Activated T-cell treated with anti-CD3 and anti-CD28 coated beads, Interleukin-2, amount 50 U/mL, for 48 hours (primary cell): ENCODE measurements around the gene MAP7.
"Not testable (repeated sequence)": the region's sequence is repeated elsewhere in the genome, so short reads cannot be mapped to it uniquely, and the experiment has no call there.

ENCODE experiments used
- DNase-seq, 2 experiments: peaks; one replicate each; pipeline ENCODE4 v3.0.0-alpha.2; 2020

MAP7 gene

GRCh38 chr6:136330634-136331033 is 219.6 kb downstream of the MAP7 start:
- no peak for DNase-seq

DNA sequence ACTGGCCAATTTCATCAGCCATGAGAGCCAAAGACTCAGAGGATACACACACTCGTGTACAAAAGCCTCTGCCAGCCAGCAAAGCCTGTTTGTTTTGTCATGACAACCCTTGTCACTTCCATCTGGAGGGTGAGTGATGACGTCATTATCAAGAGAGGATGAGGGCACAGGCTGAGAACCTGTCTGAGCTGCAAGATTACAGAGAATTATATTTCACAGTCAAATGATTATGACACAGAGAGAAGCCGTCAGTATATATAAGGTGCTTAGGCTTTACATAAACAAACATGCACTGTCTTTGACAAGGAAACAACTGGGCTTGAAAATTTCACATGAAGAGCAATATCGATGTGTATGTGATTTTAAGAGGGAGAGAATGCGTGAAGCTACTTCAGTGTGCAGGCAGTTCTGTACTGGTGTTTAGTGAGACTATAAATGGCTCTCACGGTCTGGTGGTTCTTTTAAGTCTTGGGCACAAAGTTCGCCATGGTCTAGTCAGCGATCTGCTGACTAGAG is 224.1 kb downstream of the MAP7 start:
- no peak for DNase-seq

GRCh38 chr6:136324686-136325380 is 225.4 kb downstream of the MAP7 start:
- DNase-seq = no peak

DNA sequence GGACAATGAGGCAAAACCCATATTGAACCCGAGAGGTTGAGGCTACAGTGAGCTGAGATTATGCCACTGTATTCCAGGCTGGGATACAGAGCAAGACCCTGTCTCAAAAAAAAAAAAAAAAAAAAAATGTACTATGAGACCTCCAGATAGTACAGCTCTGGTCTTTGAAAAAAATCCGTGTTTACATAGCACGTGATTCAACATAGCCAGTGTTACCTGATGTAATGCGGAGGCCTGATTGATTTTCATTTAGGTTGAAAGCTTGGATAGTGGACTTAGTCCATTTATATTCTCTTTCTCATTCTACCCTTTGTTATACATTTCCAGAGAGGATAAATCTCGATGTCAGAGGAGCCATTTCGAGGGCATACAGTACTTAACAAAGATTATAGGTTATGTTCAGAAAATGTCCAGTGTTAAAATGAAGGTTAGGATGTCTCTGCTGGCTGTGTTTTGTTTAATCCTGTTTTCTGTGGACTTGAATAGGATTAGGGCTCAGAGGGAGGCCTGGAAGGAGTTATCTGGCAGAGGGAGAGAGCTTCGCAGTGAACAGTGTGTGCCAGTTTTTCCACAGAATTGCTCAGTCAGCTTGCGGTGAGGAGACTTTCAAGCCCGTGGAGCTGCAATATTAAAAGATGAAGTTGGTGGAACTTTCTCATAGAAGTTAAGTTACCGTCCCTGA is 226.7 kb downstream of the MAP7 start:
- DNase-seq = no peak

DNA sequence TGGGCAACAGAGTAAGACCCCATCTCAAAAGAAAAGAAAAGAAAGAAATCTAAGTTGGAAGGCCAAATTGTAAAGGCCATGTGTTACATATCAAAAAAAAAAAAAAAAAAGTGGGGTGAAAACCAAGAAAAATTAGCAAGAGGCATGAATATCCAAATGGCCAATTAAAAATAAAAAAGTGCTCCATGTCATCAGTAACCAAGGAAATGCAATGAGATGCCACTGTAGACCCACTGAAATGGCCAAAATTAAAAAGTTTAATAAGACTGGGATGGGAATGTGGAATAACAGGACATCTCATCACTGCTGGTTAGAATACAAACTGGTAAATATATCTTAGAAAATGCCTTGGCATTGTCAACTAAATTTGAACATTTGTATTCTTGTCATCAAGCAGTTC is 230.5 kb downstream of the MAP7 start:
- DNase-seq = no peak

DNA sequence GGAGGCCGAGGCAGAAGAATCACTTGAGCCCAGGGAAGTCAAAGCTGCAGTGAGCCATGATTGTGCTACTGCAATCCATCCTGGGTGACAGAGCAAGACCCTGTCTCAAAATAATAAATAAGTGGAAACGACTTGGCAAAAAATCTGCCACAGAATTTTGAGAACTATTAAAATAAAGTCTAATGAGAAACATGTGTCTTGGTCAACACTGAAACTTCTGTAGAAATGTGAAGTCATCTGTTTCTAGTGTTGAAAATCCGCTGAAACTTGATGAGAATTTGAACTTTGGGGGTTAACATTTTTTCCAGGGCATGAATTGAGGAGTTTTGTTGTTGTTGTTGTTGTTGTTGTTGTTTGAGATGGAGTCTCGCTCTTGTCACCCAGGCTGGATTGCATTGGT is 231.5 kb downstream of the MAP7 start:
- no peak for DNase-seq

- DNase-seq = no peak
Observed at GRCh38 chr6:136317971-136318370, 232.3 kb downstream of the MAP7 start.

- peak; percentile 54 to 56 for DNase-seq
Observed at GRCh38 chr6:136317021-136317694, 233.1 kb downstream of the MAP7 start.

DNA sequence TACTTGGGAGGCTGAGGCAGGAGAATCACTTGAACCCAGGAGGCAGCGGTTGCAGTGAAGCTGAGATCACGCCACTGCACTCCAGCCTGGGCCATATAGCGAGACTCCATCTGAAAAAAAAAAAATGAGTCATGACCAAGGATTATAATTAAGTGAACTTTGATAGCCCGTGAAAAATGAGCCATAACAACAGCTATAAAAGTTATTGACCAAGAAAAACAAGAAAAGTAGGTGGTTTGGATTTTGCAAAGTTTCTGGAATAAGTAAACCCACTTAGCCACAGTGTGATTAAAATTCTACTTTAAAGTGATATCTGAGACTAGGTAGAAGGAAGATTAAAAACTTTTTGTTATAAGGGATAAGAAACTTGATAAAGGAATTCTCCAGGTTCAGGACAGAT is 234.6 kb downstream of the MAP7 start:
- DNase-seq = no peak

DNA sequence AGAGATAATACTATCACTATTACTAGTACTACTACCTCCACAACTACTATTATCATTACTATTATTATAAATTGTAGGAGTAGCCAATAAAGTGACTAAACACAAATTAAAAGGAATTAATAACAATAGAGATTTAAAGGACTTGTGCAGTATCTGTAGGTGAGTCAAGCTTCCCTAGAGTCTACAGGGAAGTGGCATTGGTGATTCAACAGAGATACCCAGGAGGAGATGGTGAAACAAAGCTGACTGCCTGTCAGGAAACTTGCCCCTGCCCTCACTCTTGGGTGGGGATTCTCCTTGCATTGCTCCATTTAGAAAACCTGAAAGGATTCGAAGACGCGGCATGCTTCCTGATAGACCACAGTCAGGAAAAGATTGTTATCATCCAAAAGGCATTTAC is 237.2 kb downstream of the MAP7 start:
- DNase-seq = no peak

DNA sequence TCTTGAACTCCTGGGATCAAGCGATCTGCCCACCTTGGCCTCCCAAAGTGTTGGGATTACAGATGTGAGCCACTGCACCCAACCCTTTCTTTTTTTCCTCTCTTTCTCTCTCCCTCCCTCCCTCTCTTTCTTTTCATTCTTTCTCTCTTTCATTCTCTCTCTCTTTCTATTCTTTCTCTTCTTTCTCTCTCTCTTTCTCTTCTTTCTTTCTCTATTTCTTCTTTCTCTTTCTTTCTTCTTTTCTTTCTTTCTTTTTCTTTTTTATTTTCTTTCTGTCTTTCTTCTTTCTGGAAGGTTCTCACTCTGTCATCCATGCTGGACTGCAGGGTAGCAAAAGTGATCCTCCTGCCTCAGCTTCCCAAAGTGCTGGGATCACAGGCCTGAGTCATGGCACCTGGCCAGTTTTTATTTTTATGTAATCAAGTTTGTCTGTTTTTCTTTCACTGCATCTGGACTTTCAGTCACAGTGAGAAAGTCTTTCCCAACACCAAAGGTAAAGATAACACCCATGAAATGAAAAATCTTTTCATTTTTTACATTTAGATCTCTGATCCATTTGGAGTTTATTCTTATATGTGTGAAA is 240.4 kb downstream of the MAP7 start:
- DNase-seq = no peak

- DNase-seq = no peak
Observed at GRCh38 chr6:136309171-136309570, 241.1 kb downstream of the MAP7 start.

GRCh38 chr6:136308469-136308868 is 241.8 kb downstream of the MAP7 start:
- not testable (repeated sequence) for DNase-seq

GRCh38 chr6:136307351-136307750 is 242.9 kb downstream of the MAP7 start:
- no peak for DNase-seq

- no peak for DNase-seq
Observed at GRCh38 chr6:136306466-136306865, 243.8 kb downstream of the MAP7 start.

GRCh38 chr6:136304410-136304809 is 245.8 kb downstream of the MAP7 start:
- DNase-seq = no peak

GRCh38 chr6:136303516-136303915 is 246.7 kb downstream of the MAP7 start:
- DNase-seq = no peak

- DNase-seq = no peak
Observed at GRCh38 chr6:136294621-136295020, 255.6 kb downstream of the MAP7 start.
